Neural progenitor cell (in vitro differentiated cells): ENCODE data around the gene GNL3L.

Experiments
- EZH2 ChIP-seq: fragments of 200-600 bp; sonication (generic); IDR thresholded peaks from 2 replicates; pipeline ENCODE4 v1.6.1; 2017; ENCODE audit warnings: antibody characterized with exemption, mild to moderate bottlenecking, moderate library complexity
- TF ChIP-seq, protein P1 (sequence below): fragments of 200-600 bp; sonication (generic); IDR thresholded peaks from 2 replicates; pipeline ENCODE4 v1.5.1; 2017; ENCODE audit warnings: antibody characterized with exemption, mild to moderate bottlenecking

DNA sequence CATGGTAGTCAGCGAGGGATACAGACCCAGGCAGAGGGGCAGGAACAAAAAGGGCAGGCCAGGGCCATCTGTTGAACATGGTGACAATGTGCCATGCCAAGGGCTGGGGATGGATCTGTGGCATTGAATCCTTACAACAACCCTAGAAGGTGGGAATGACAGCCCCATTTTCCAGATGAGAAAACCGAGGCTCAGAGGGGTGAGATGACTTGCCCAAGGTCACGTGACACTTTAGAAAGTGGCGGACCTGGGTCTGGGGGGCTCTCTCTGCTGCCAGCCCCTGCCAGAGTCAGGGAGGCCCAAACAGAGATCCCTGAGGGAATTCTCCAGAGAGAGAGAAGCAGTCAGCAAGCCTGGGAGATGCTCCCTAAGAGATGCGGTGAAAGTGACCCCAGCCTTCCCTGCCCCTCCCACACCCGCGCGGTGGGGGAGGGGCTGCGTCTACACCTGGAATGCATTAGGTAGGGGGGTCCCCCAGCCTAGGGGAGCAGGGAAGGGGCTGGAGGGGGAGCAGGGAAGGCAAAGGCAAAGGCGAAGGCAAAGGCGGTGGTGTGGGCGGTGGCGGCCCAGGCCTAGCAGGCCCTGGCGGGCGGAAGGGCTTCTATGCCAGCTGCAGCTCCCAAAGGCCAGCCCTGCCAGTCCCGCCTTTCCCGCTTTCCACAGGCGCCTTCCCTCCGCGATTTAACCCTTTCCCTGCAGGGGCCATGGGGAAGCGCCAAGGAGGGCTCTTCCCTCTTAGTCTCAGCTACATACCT lies 47.0 kb upstream of the GNL3L start:
- TF ChIP-seq, protein P1, sequence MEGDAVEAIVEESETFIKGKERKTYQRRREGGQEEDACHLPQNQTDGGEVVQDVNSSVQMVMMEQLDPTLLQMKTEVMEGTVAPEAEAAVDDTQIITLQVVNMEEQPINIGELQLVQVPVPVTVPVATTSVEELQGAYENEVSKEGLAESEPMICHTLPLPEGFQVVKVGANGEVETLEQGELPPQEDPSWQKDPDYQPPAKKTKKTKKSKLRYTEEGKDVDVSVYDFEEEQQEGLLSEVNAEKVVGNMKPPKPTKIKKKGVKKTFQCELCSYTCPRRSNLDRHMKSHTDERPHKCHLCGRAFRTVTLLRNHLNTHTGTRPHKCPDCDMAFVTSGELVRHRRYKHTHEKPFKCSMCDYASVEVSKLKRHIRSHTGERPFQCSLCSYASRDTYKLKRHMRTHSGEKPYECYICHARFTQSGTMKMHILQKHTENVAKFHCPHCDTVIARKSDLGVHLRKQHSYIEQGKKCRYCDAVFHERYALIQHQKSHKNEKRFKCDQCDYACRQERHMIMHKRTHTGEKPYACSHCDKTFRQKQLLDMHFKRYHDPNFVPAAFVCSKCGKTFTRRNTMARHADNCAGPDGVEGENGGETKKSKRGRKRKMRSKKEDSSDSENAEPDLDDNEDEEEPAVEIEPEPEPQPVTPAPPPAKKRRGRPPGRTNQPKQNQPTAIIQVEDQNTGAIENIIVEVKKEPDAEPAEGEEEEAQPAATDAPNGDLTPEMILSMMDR = no peak
- no peak for TF ChIP-seq EZH2
